Ishikawa (cell line): Measurements from ENCODE around the gene SYT1.

Experiments used
- EP300 ChIP-seq: IDR thresholded peaks from 2 replicates; pipeline ENCODE4 v1.6.1; 2012; ENCODE audit warnings: borderline replicate concordance
- RAD21 ChIP-seq: IDR thresholded peaks from 2 replicates; pipeline ENCODE4 v1.6.1; 2012; ENCODE audit warnings: low read depth
- TAF1 ChIP-seq: IDR thresholded peaks from 2 replicates; pipeline ENCODE4 v1.6.1; 2012; ENCODE audit warnings: low read depth, mild to moderate bottlenecking
- TCF12 ChIP-seq: IDR thresholded peaks from 2 replicates; pipeline ENCODE4 v1.6.1; 2012; ENCODE audit warnings: low read depth
- TEAD4 ChIP-seq: IDR thresholded peaks from 2 replicates; pipeline ENCODE4 v1.6.1; 2012
- ZBTB7A ChIP-seq: IDR thresholded peaks from 2 replicates; pipeline ENCODE4 v1.6.1; 2012; ENCODE audit warnings: low read depth
- TF ChIP-seq, protein P1 (sequence below): IDR thresholded peaks from 2 replicates; pipeline ENCODE4 v1.6.1; 2012; ENCODE audit warnings: low read depth, mild to moderate bottlenecking

DNA sequence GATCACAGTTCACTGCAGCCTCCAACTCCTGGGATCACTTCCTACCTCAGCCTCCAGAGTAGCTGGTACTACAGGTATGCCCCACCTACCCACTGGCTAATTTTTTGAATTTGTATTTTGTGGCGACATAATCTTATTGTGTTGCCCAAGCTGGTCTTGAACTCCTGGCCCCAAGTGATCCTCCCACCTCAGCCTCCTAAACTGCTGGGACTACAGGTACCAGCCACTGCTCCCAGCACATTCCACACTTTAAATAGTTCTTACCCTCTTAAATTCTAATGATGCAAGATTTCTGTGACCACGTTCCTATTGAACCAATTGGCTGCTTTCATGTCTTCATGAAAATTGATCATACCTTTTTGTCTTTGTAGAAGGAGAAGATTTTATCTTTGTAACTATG is 96.6 kb downstream of the SYT1 start:
- TF ChIP-seq EP300 (no peak), ZBTB7A (no peak), TAF1 (no peak), TCF12 (no peak), RAD21 (no peak), TEAD4 (no peak)
- TF ChIP-seq, protein P1, sequence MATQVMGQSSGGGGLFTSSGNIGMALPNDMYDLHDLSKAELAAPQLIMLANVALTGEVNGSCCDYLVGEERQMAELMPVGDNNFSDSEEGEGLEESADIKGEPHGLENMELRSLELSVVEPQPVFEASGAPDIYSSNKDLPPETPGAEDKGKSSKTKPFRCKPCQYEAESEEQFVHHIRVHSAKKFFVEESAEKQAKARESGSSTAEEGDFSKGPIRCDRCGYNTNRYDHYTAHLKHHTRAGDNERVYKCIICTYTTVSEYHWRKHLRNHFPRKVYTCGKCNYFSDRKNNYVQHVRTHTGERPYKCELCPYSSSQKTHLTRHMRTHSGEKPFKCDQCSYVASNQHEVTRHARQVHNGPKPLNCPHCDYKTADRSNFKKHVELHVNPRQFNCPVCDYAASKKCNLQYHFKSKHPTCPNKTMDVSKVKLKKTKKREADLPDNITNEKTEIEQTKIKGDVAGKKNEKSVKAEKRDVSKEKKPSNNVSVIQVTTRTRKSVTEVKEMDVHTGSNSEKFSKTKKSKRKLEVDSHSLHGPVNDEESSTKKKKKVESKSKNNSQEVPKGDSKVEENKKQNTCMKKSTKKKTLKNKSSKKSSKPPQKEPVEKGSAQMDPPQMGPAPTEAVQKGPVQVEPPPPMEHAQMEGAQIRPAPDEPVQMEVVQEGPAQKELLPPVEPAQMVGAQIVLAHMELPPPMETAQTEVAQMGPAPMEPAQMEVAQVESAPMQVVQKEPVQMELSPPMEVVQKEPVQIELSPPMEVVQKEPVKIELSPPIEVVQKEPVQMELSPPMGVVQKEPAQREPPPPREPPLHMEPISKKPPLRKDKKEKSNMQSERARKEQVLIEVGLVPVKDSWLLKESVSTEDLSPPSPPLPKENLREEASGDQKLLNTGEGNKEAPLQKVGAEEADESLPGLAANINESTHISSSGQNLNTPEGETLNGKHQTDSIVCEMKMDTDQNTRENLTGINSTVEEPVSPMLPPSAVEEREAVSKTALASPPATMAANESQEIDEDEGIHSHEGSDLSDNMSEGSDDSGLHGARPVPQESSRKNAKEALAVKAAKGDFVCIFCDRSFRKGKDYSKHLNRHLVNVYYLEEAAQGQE: no peak
